ENCODE measurements around the gene FAM171A2.
"Not testable (repeated sequence)": the region's sequence is repeated elsewhere in the genome, so short reads cannot be mapped to it uniquely, and the experiment has no call there.

GRCh38 chr17:44369414-44370023 is 5.9 kb upstream of the FAM171A2 start:
- TF ChIP-seq CTCF, POLR2A (IDR thresholded peaks at IDR 0.05): not testable (repeated sequence)

Measured in Peyer's patch (tissue), 4 donors.